Fibroblast of pulmonary artery (primary cell): Measurements from ENCODE around the gene ADORA3.
"Not testable (repeated sequence)": the region's sequence is repeated elsewhere in the genome, so short reads cannot be mapped to it uniquely, and the experiment has no call there.

Source experiments
- DNase-seq: peaks from one replicate; pipeline ENCODE4 v3.0.0-alpha.2; 2010; ENCODE audit warnings: low read depth
- H3K4me3 ChIP-seq: replicated peaks from 2 replicates; pipeline ENCODE4 v1.5.1; 2011; ENCODE audit warnings: low read depth, mild to moderate bottlenecking, control low read depth, low read length, moderate library complexity
- CTCF ChIP-seq: IDR thresholded peaks from 2 replicates; pipeline ENCODE4 v1.5.1; 2011; ENCODE audit warnings: mild to moderate bottlenecking, control low read depth, low read length, inconsistent platforms; ENCODE audit errors: missing control alignments

Gene ADORA3

GRCh38 chr1:111503585-111504060, at the start of gene ADORA3, which contains the start of gene TMIGD3:
Gene ADORA3 (minus strand): TSS chr1:111503633. CDS start chr1:111503354, 279 bp downstream.
Gene TMIGD3 (minus strand): TSS chr1:111503633. CDS start chr1:111503354, 279 bp downstream.
- DNase-seq = no peak
- H3K4me3 ChIP-seq = no peak within 1 kb of the TSS

DNA sequence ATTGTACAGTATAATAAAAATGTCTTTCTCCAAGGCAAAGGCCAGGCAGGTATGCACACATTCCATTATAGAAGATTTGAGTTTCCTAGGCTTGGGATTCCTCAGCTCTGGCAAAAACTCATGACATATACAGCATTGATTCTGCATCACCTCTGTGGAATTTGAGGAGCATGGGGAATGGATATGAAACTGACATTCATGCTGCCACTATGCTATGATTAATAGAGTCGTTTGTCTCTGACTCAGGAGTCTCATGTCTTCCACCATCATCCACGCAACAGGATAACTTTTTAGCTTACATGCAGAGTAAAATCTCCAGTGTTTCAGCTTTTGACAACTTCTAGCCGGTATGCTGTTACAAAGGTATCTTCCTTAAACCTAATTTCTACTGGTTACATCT, 49.8 kb upstream of the ADORA3 start:
- TF ChIP-seq CTCF = no peak
- peak; percentile 49 for DNase-seq
- H3K4me3 ChIP-seq = no peak overlapping the region

More at GRCh38 chr1:111503585-111504060, at the start of gene ADORA3, which contains the start of gene TMIGD3:
- TF ChIP-seq CTCF = no peak

GRCh38 chr1:111552587-111552986, 49.2 kb upstream of the ADORA3 start:
- TF ChIP-seq CTCF = no peak
- no peak overlapping the region for H3K4me3 ChIP-seq
- no peak for DNase-seq

GRCh38 chr1:111551623-111552411, 48.4 kb upstream of the ADORA3 start:
- no peak overlapping the region for H3K4me3 ChIP-seq
- no peak for DNase-seq
- TF ChIP-seq CTCF = no peak

DNA sequence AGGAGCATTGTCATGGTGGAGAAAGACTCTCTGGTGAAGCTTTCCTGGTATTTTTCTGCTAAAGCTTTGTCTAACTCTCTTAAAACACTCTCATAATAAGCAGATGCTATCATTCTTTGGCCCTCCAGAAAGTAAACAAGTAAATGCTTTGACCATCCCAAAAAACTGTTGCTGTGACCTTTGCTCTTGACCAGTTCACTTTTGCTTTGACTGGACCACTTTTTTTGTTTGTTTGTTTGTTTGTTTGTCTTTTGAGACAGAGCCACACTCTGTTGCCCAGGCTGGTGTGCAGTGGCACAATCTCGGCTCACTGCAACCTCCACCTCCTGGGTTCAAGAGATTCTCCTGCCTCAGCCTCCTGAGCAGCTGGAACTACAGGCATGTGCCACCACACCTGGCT, 44.4 kb upstream of the ADORA3 start:
- H3K4me3 ChIP-seq, DNase-seq: not testable (repeated sequence)

DNA sequence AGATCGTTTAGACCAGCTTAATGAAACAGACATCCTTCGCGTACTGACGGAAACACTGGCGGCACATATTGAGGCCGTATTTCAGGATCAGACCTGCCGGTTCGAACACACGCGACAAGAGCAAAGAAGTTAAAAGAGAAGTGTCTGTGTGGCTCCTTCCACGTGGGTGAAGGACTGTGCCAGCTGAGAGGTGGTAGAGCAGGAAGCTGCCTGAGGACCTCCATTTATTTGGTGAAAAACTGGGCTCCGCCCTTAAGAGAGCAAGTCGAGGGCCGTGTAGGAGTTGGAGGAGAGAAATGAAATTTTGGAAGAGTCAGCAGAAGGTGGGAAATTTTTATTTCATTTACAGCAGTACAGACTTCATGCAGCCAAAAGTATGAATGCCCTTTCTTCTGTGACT, 38.8 kb upstream of the ADORA3 start:
- no peak overlapping the region for H3K4me3 ChIP-seq
- no peak for TF ChIP-seq CTCF
- no peak for DNase-seq

DNA sequence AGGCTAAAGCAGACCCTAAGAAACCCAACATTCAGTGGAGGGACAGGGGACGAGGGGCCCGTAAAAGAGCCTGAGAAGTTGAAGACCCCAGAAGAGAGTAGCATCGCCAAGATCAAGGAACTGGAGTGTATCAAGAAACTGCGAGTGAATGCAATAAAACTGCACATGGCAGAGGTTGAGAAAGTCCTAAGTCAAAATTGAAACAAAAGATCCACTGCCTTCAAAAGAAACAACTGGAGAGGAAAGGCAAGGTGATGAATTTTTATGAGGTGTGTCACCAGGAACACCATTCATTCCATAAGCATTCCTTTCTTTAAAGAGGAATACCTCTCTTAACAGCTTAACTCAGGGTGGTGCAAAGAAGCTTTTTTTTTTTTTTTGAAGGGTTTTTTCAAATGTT, 38.3 kb upstream of the ADORA3 start:
- H3K4me3 ChIP-seq = no peak overlapping the region
- no peak for TF ChIP-seq CTCF
- peak; percentile 44 for DNase-seq
